Measurements from ENCODE around the gene LCE3C. TPM values are rescaled to one million over a fixed set of nuclear protein-coding genes. Genes with fewer than 3 reads are reported as not detected.
"Not testable (repeated sequence)": the region's sequence is repeated elsewhere in the genome, so short reads cannot be mapped to it uniquely, and the experiment has no call there.

Gene LCE3C, protein sequence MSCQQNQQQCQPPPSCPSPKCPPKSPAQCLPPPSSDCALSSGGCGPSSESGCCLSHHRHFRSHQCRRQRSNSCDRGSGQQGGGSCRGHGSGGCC
- polyA plus RNA-seq (2011; rRNA removed) (not detected in 2 replicates), polyA minus RNA-seq (2011; rRNA and poly(A)+ RNA removed) (not detected in 2 replicates)

DNA sequence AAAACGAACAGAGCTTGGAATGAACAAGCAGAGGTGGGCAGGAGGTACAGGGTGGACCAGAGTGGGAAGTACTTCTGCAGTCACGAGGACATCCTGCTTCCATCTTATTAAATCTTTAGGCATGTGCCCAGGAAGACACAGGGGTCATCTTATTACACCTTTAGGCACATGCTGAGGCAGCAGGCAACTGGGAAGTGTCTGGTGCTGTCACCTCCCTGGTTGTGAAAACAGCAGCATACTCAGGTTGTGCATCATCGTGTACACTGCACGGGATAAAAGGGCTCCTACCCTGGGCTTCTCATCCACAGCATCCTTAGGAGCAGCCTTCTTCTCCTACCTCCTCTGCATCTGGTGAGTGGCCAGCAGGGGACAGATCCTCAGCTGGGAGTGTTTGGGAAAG lies at the start of gene LCE3C:
TSS of gene LCE3C (plus strand) at position 301 of the 400 bp plus-strand sequence. CDS start 498 bp downstream, outside the sequence.
- Histone ChIP-seq H3K4me3 (ENCODE audit: low read depth, low read length) (no peak within 1 kb of the TSS), H3K36me3 (ENCODE audit: control insufficient read depth, insufficient read depth, low read length) (no peaks in the 10 kb centered on the region), H3K27me3 (ENCODE audit: control insufficient read depth, insufficient read depth, low read length) (no peaks in the 10 kb centered on the region)
- CTCF ChIA-PET: no interaction called here
- POLR2A ChIA-PET: no interaction called here
- TF ChIP-seq, protein P1, sequence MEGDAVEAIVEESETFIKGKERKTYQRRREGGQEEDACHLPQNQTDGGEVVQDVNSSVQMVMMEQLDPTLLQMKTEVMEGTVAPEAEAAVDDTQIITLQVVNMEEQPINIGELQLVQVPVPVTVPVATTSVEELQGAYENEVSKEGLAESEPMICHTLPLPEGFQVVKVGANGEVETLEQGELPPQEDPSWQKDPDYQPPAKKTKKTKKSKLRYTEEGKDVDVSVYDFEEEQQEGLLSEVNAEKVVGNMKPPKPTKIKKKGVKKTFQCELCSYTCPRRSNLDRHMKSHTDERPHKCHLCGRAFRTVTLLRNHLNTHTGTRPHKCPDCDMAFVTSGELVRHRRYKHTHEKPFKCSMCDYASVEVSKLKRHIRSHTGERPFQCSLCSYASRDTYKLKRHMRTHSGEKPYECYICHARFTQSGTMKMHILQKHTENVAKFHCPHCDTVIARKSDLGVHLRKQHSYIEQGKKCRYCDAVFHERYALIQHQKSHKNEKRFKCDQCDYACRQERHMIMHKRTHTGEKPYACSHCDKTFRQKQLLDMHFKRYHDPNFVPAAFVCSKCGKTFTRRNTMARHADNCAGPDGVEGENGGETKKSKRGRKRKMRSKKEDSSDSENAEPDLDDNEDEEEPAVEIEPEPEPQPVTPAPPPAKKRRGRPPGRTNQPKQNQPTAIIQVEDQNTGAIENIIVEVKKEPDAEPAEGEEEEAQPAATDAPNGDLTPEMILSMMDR (IDR thresholded peaks at IDR 0.05; ENCODE audit: insufficient read depth, low read depth, low read length): no peak
- no peak for DNase-seq (ENCODE audit: low read depth)

DNA sequence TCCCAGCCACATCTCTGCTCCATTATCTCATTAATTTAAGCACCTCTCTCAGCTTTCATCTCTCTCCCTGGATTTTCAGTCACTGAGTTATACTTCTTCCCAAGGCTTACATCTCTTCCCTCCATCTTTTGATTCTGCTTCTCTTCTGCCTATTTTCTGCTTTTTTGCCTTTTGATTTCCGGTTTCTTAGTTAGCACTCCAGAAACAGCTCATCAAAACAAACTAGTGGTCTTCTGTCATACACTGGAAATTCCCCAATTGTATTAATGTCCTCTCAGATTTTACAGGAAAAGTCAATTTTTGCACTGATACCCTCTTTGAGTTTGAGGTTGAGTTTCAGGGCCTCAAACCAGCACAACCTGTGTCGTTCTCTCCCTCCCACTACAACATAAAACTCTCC lies 34.9 kb upstream of the LCE3C start:
- TF ChIP-seq, protein P1 (IDR thresholded peaks at IDR 0.05; ENCODE audit: insufficient read depth, low read depth, low read length): no peak
- ChIA-PET CTCF (no interaction called here), POLR2A (no interaction called here)
- DNase-seq (ENCODE audit: low read depth): no peak
- H3K27me3 ChIP-seq (ENCODE audit: control insufficient read depth, insufficient read depth, low read length): no peaks in the 10 kb centered on the region
- H3K36me3 ChIP-seq (ENCODE audit: control insufficient read depth, insufficient read depth, low read length): no peaks in the 10 kb centered on the region
- H3K4me3 ChIP-seq (ENCODE audit: low read depth, low read length): no peak overlapping the region

DNA sequence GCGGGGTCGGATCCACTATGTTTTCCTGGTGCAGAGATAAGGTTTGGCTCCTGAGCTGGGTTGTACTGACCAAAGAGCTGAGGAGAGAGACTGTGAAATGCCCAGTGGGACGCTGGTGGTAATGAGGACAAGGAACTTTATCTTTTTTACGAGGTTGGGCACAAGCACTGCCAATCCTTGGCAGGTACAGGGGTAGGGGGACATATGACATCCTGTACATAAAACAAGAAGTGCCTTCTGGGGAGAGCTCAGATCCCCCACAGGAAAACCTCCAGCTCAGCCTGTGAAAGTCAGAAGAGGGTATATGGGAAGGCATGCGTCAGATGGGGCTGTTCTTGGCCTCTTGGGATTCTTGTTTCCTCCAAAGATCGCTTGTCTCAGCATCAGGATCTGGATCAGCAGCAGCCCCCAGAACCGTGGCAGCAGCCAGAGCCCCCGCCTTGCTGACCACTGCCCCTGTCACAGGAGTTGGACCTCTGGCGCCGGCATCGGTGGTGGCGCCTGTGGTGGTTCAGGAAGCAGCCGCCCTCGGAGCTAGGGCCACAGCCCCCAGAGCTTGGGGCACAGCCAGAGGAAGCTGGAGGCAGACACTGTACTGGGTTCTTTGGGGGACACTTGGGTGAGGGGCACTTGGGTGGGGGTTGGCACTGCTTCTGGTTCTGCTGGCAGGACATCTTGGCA lies 34.4 kb upstream of the LCE3C start:
- TF ChIP-seq, protein P1 (IDR thresholded peaks at IDR 0.05; ENCODE audit: insufficient read depth, low read depth, low read length): no peak
- ChIA-PET POLR2A (no interaction called here), CTCF (no interaction called here)
- Histone ChIP-seq H3K36me3 (ENCODE audit: control insufficient read depth, insufficient read depth, low read length) (no peaks in the 10 kb centered on the region), H3K4me3 (ENCODE audit: low read depth, low read length) (no peak overlapping the region), H3K27me3 (ENCODE audit: control insufficient read depth, insufficient read depth, low read length) (no peaks in the 10 kb centered on the region)
- no peak for DNase-seq (ENCODE audit: low read depth)

DNA sequence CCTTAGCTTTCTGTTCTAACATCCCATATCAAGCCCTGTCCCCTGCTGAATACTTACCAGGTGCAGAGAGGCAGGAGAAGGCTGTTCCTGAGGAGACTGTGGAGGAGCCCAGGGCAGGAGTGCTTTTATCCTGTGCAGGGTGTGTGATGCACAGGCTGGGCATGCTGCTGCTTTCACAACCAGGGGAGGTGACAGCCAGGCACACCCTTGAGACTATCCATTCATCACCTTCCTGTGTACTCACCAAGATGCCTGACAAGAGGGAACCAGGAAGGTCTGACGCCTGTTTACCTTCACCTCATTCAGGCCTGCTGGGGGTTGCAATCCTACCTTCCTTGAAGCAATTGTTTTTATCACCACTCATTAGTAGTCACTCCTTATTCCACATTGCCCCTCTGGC lies 33.4 kb upstream of the LCE3C start, which contains the start of gene LCE3E:
TSS of gene LCE3E (minus strand) at position 100 of the 400 bp plus-strand sequence. CDS start 572 bp downstream, outside the sequence.
- CTCF ChIA-PET: no interaction called here
- POLR2A ChIA-PET: no interaction called here
- Histone ChIP-seq H3K36me3 (ENCODE audit: control insufficient read depth, insufficient read depth, low read length) (no peaks in the 10 kb centered on the region), H3K4me3 (ENCODE audit: low read depth, low read length) (no peak within 1 kb of the TSS), H3K27me3 (ENCODE audit: control insufficient read depth, insufficient read depth, low read length) (no peaks in the 10 kb centered on the region)
- TF ChIP-seq, protein P1 (IDR thresholded peaks at IDR 0.05; ENCODE audit: insufficient read depth, low read depth, low read length): no peak
- DNase-seq (ENCODE audit: low read depth): no peak

DNA sequence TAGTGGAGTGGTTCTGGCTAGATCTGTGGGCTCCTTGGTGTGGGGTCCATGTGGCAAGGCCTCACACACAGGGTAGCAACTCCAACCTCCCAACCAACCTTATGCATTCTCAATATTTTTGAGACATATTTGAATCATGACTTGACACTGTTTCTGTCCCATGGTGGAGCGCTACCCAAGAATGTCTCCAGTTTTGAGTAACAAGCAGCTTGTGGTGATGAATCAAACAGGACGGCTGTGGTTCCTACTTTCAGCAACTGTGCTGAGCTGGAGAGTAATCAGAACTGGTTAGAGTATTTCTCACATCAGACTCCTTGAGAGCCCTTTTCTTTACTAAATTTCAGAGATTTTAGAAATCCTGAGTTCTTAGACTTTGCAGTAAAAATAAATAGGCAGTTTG lies 22.9 kb upstream of the LCE3C start:
- ChIA-PET CTCF (no interaction called here), POLR2A (no interaction called here)

DNA sequence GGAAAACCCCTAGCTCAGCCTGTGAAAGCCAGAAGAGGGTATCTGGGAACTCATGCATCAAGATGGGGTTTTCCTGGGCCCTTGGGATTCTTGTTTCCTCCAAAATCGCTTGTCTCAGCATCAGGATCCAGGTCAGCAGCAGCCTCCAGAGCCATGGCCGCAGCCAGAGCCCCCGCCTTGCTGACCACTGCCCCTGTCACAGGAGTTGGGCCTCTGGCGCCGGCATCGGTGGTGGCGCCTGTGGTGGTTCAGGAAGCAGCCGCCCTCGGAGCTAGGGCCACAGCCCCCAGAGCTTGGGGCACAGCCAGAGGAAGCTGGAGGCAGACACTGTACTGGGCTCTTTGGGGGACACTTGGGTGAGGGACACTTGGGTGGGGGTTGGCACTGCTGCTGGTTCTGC lies 20.5 kb upstream of the LCE3C start:
- DNase-seq (ENCODE audit: low read depth); H3K27me3 ChIP-seq (ENCODE audit: control insufficient read depth, insufficient read depth, low read length); CTCF ChIA-PET; H3K36me3 ChIP-seq (ENCODE audit: control insufficient read depth, insufficient read depth, low read length); POLR2A ChIA-PET; H3K4me3 ChIP-seq (ENCODE audit: low read depth, low read length): not testable (repeated sequence)

More for the DNA sequence above, 22.9 kb upstream of the LCE3C start:
- Histone ChIP-seq H3K36me3 (ENCODE audit: control insufficient read depth, insufficient read depth, low read length) (no peaks in the 10 kb centered on the region), H3K4me3 (ENCODE audit: low read depth, low read length) (no peak overlapping the region), H3K27me3 (ENCODE audit: control insufficient read depth, insufficient read depth, low read length) (no peaks in the 10 kb centered on the region)
- no peak for DNase-seq (ENCODE audit: low read depth)
- TF ChIP-seq, protein P1 (IDR thresholded peaks at IDR 0.05; ENCODE audit: insufficient read depth, low read depth, low read length): no peak

Measured in BJ (cell line).